ENCODE measurements around the gene DYRK1A. TPM values are rescaled to one million over a fixed set of nuclear protein-coding genes. Genes with fewer than 3 reads are reported as not detected.

The DYRK1A gene
- total RNA-seq, 4 donors from 2014 or later, result 71.5 to 116 (median 90.9) TPM

DNA sequence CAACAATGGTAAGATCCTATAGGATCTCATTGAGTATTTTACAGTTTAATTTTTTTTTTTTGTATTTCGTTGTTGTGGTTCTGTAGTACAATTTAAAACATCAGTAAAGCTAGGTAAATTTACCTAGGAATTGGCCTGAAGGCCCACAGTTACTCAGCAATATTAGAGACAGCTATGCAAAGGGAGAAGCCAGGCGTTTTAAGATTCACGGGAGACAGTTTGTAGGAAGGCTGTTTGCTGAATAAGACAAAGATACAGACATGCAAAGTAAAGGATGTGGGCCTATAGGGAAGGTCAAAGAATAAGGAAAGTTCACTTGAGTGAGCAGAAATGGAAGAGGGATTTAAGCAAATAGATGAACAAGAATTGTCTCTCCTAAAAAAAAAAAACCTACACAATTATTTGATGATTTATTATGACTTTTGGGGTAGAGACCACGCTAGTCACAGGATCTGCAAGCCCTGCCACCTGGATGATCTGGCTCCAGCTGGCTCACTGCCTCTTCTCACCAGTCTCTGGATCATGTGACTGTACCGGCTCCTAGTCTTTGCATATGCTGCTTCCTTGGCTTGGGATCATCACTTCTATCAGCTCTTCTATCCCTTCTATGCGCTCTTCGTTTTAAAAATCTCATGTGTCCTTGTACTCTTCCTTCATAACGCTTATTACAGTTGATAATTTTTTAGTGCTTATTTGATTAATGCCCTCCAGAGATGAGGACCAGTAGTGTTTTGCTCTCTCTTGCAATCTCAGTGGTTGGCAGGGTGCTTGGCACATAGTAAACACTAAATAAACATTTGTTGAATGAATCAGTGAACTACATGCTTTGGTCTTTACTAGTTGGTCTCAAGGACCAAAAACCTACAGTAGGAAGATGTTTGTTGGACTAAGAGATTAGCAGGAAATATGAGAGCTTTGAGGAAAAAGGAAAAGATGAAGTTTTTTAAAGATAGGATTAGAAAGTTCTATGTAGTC lies 14.1 kb downstream of the DYRK1A start:
- 32 to 45% methylated on average over 7 to 8 of the region's 8 CpGs for WGBS, 2 donors (ENCODE audit: low coverage in 1 of 2)
- DNase-seq, result no peak
- intact Hi-C loops (cut with DNase I; ENCODE audit: low total_unique reads) (no loop called here), in situ Hi-C loops (cut with MboI; ENCODE audit: low pct_ligation_motif_present in 1 of 4, low pct_unique_long_range_greater_than_20kb in 1 of 4, low sequenced_read_pairs in 3 of 4) (no loop called here)
- Histone ChIP-seq H3K27ac (peak overlapping the region in 2 of 4 donors; percentile 4 to 22), H3K4me3 (no peak overlapping the region), H3K36me3 (no peaks in the 10 kb centered on the region), H3K4me1 (peaks cover 36 to 87% (median 49%) of the 10 kb centered on the region in 4 donors), H3K27me3 (no peaks in the 10 kb centered on the region), H3K9me3 (no peaks in the 10 kb centered on the region)
- no peak for TF ChIP-seq POLR2AphosphoS5 (IDR thresholded peaks at IDR 0.05)
- no peak for TF ChIP-seq POLR2A (IDR thresholded peaks at IDR 0.05)
- TF ChIP-seq EP300 (IDR thresholded peaks at IDR 0.05; ENCODE audit: low read depth), result no peak
- TF ChIP-seq CTCF (IDR thresholded peaks at IDR 0.05), result no peak

DNA sequence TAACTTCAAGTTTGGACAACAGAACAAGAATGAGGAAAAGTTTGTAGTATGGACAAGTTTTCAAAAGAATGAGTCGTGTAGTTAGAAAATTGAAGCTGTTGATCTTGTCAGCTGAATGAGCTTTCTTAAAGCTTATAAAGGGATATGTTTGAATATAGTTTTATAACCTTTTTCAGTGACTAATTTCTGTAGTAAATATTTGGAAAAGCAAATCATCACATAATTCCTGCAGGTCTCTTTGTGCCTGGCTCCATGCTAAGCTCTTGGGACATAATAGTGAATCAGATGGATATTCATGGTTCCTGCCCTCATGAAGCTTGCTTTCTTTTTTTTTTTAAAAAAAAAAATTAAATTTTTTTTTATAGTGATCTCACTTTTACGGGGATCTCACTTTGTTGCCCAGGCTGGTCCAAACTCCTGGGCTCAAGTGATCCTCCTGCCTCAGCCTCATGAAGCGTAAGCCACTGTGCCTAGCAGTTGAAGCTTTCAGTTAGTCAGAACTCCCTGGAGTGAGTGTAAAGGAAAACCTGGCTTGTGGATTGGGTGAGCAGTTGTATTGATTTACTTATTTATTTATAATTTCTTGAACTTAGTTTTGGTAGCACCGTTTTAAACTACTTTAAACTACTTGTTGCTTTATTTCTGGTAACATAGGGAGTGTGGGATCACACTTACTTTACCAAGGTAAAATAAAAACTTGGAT lies 15.5 kb downstream of the DYRK1A start:
- H3K4me3 ChIP-seq, result no peak overlapping the region
- H3K27me3 ChIP-seq, result no peaks in the 10 kb centered on the region
- in situ Hi-C loops (cut with MboI; ENCODE audit: low pct_ligation_motif_present in 1 of 4, low pct_unique_long_range_greater_than_20kb in 1 of 4, low sequenced_read_pairs in 3 of 4), result no loop called here
- DNase-seq, result no peak
- 74 to 79% methylated on average over 3 to 4 of the region's 4 CpGs for WGBS, 2 donors (ENCODE audit: low coverage in 1 of 2)
- TF ChIP-seq CTCF (IDR thresholded peaks at IDR 0.05), result no peak
- TF ChIP-seq POLR2AphosphoS5 (IDR thresholded peaks at IDR 0.05), result no peak
- no peak for TF ChIP-seq EP300 (IDR thresholded peaks at IDR 0.05; ENCODE audit: low read depth)
- TF ChIP-seq POLR2A (IDR thresholded peaks at IDR 0.05), result no peak
- no peaks in the 10 kb centered on the region for H3K9me3 ChIP-seq
- no peaks in the 10 kb centered on the region for H3K36me3 ChIP-seq
- no peak overlapping the region for H3K27ac ChIP-seq
- intact Hi-C loops (cut with DNase I; ENCODE audit: low total_unique reads), result no loop called here
- H3K4me1 ChIP-seq, result peaks cover 30 to 86% (median 41%) of the 10 kb centered on the region in 4 donors

- Histone ChIP-seq H3K27ac (no peak overlapping the region), H3K4me3 (no peak overlapping the region), H3K27me3 (no peaks in the 10 kb centered on the region), H3K4me1 (peaks cover 26 to 86% (median 40%) of the 10 kb centered on the region in 4 donors), H3K36me3 (no peaks in the 10 kb centered on the region), H3K9me3 (no peaks in the 10 kb centered on the region)
- intact Hi-C loops (cut with DNase I; ENCODE audit: low total_unique reads), result no loop called here
- no peak for TF ChIP-seq CTCF (IDR thresholded peaks at IDR 0.05)
- TF ChIP-seq POLR2AphosphoS5 (IDR thresholded peaks at IDR 0.05), result no peak
- no peak for TF ChIP-seq EP300 (IDR thresholded peaks at IDR 0.05; ENCODE audit: low read depth)
- no peak for TF ChIP-seq POLR2A (IDR thresholded peaks at IDR 0.05)
- no peak for DNase-seq
- WGBS, 2 donors (ENCODE audit: low coverage in 1 of 2), result 100% methylated on average over 1 of the region's 1 CpG; no CpG with 5 or more reads in 1 of the 2 donors
- in situ Hi-C loops (cut with MboI; ENCODE audit: low pct_ligation_motif_present in 1 of 4, low pct_unique_long_range_greater_than_20kb in 1 of 4, low sequenced_read_pairs in 3 of 4), result no loop called here
These were observed 16.5 kb downstream of the DYRK1A start for GRCh38 chr21:37383086-37383485.

DNA sequence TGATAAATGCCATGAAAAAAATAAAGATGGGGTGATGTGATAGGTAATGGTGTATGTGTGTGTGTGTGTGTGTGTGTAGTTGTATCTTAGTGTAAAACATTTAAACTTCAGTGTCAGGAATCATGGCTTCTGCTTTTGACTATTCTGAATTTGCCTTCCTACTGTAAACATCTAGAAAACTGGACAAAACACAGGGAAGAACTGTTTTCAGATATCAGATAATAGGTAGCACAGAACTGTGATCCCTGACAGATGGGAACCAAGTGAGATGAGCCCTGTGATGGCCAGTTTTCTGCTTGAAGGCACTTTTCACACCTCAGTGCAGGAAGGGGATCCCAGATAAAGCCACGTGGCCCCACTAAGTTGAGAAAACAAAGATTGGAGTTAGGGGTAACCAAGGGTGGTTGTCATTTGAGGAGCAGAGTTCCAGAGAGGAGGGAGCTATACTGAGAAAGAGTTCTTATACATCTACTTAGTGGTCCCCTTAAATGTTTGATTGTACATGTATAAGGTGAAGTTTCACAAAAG lies 17.3 kb downstream of the DYRK1A start:
- TF ChIP-seq POLR2A (IDR thresholded peaks at IDR 0.05) (no peak), CTCF (IDR thresholded peaks at IDR 0.05) (no peak), POLR2AphosphoS5 (IDR thresholded peaks at IDR 0.05) (no peak), EP300 (IDR thresholded peaks at IDR 0.05; ENCODE audit: low read depth) (no peak)
- H3K27me3 ChIP-seq, result no peaks in the 10 kb centered on the region
- DNase-seq, result no peak
- 57 to 92% methylated on average over 1 of the region's 1 CpG for WGBS, 2 donors (ENCODE audit: low coverage in 1 of 2)
- H3K4me1 ChIP-seq, result peaks cover 26 to 83% (median 35%) of the 10 kb centered on the region in 4 donors
- intact Hi-C loops (cut with DNase I; ENCODE audit: low total_unique reads), result loop anchor here (1.0 kb wide), 1 partner anchor 29 kb away; no protein-coding TSS in a partner anchor
- no peak overlapping the region for H3K27ac ChIP-seq
- in situ Hi-C loops (cut with MboI; ENCODE audit: low pct_ligation_motif_present in 1 of 4, low pct_unique_long_range_greater_than_20kb in 1 of 4, low sequenced_read_pairs in 3 of 4), result no loop called here
- H3K36me3 ChIP-seq, result no peaks in the 10 kb centered on the region
- no peaks in the 10 kb centered on the region for H3K9me3 ChIP-seq
- no peak overlapping the region for H3K4me3 ChIP-seq

Measured in transverse colon (tissue), 4 donors.